GM12878 (cell line): ENCODE measurements around the gene FBLN1. TPM values are rescaled to one million over a fixed set of nuclear protein-coding genes. Genes with fewer than 3 reads are reported as not detected.

Experiments used
- ATAC-seq: fragments of 200-7000 bp; cut with Tn5 transposase; 3 replicates; pipeline ENCODE4 v1.9.1; 2020; ENCODE audit warnings: mild to moderate bottlenecking, moderate library complexity
- BruUV-seq: library from RNA; stranded (reverse); fragments of 400-500 nt; replicated peaks from 2 replicates; lab custom pipeline; 2021; lab: Mats Ljungman, UMichigan
- CTCF ChIA-PET: fragments of 300-600 bp; sonication (Branson Sonifier 250); formaldehyde crosslinking; extraction: SDS; loops from one replicate; lab custom pipeline; 2021; ENCODE audit warnings: inconsistent platforms; lab: Yijun Ruan, JAX
- POLR2A ChIA-PET: fragments of 350-600 bp; formaldehyde crosslinking; extraction: SDS; loops from one replicate; lab custom pipeline; 2021; ENCODE audit warnings: inconsistent platforms; lab: Charles Lee
- RAD21 ChIA-PET: fragments of 300-600 bp; sonication (Branson Sonifier 250); formaldehyde crosslinking; loops from one replicate; lab custom pipeline; 2023; ENCODE audit warnings: antibody characterized with exemption; ENCODE audit not compliant: unreplicated experiment; lab: Charles Lee
- SMC1A ChIA-PET: fragments of 300-600 bp; sonication (Branson Sonifier 250); formaldehyde crosslinking; loops from one replicate; lab custom pipeline; 2023; ENCODE audit not compliant: unreplicated experiment, uncharacterized antibody; lab: Charles Lee
- DNase-seq: peaks from one replicate; pipeline ENCODE4 v3.0.0-alpha.2; 2011; ENCODE audit warnings: low read depth, low spot score
- FAIRE-seq: peaks from 3 replicates; lab custom pipeline; 2011; peaks lifted over from hg19 to GRCh38; lab: Jason Lieb, UNC
- H2AFZ ChIP-seq: 2 replicates; pipeline ENCODE4 v1.6.0; 2011; ENCODE audit warnings: low read depth, low read length, control low read depth; ENCODE audit not compliant: control insufficient read depth
- H3K27ac ChIP-seq: 2 replicates; pipeline ENCODE4 v1.5.1; 2011; ENCODE audit warnings: control low read depth; ENCODE audit not compliant: control insufficient read depth, insufficient read depth
- H3K27me3 ChIP-seq, 2 experiments: replicated peaks in 1 of 2; 2 replicates each; pipeline versions ENCODE4 v1.6.0 to v1.6.1; 2011; ENCODE audit warnings: low read length in 1 of 2; ENCODE audit not compliant: control insufficient read depth in 2 of 2, insufficient read depth in 2 of 2
- H3K36me3 ChIP-seq, 2 experiments: 2 replicates each; pipeline ENCODE4 v1.5.1; 2011; ENCODE audit warnings: low read length in 1 of 2; ENCODE audit not compliant: control insufficient read depth in 2 of 2, insufficient read depth in 2 of 2
- H3K4me1 ChIP-seq: 2 replicates; pipeline ENCODE4 v1.6.1; 2011; ENCODE audit warnings: mild to moderate bottlenecking, low read length, moderate library complexity, mixed read lengths; ENCODE audit not compliant: control insufficient read depth, insufficient read depth
- H3K4me2 ChIP-seq: 2 replicates; pipeline ENCODE4 v1.6.0; 2011; ENCODE audit warnings: control low read depth; ENCODE audit not compliant: control insufficient read depth, insufficient read depth
- H3K4me3 ChIP-seq: fragments of 200-600 bp; sonication (generic); 2 replicates; pipeline ENCODE4 v1.5.1; 2016
- H3K79me2 ChIP-seq: 2 replicates; pipeline ENCODE4 v1.6.0; 2011; ENCODE audit warnings: low read length; ENCODE audit not compliant: control insufficient read depth, insufficient read depth
- H3K9ac ChIP-seq: 2 replicates; pipeline ENCODE4 v1.8.0; 2011; ENCODE audit warnings: low read length, control low read depth, mixed read lengths; ENCODE audit not compliant: control insufficient read depth, insufficient read depth
- H3K9me3 ChIP-seq: replicated peaks from 3 replicates; pipeline ENCODE4 v1.5.1; 2011; ENCODE audit warnings: mild to moderate bottlenecking, low read length; ENCODE audit not compliant: control insufficient read depth, insufficient read depth
- H4K20me1 ChIP-seq: 2 replicates; pipeline ENCODE4 v1.6.0; 2011; ENCODE audit not compliant: control insufficient read depth, insufficient read depth
- DPF2 ChIP-seq: fragments of 450-650 bp; IDR thresholded peaks from 2 replicates; pipeline ENCODE4 v1.6.1; 2017; ENCODE audit warnings: mild to moderate bottlenecking
- KAT2A ChIP-seq: conservative IDR thresholded peaks from 2 replicates; pipeline ENCODE4 v1.6.1; 2011; ENCODE audit warnings: low read depth, low read length; ENCODE audit not compliant: control insufficient read depth
- KLF5 ChIP-seq: fragments of 450-650 bp; IDR thresholded peaks from 2 replicates; pipeline ENCODE4 v1.6.1; 2014; ENCODE audit warnings: mild to moderate bottlenecking; ENCODE audit not compliant: partially characterized antibody
- MXI1 ChIP-seq: fragments of 150-350 bp; IDR thresholded peaks from 2 replicates; pipeline ENCODE4 v1.6.1; 2011; ENCODE audit warnings: low read depth, mild to moderate bottlenecking, inconsistent platforms, low read length, improper control_type of control experiment
- MYB ChIP-seq: fragments of 150-350 bp; IDR thresholded peaks from 2 replicates; pipeline ENCODE4 v1.6.1; 2014; ENCODE audit warnings: mild to moderate bottlenecking, low read depth, low read length, borderline replicate concordance
- NFXL1 ChIP-seq: fragments of 450-650 bp; IDR thresholded peaks from 2 replicates; pipeline ENCODE4 v1.6.1; 2017; ENCODE audit warnings: antibody characterized with exemption, mild to moderate bottlenecking, borderline replicate concordance
- NFYA ChIP-seq: IDR thresholded peaks from 2 replicates; pipeline ENCODE4 v1.6.1; 2011; ENCODE audit warnings: low read depth, mild to moderate bottlenecking, low read length, improper control_type of control experiment, borderline replicate concordance
- PAX5 ChIP-seq: IDR thresholded peaks from 2 replicates; pipeline ENCODE4 v1.6.1; 2011; ENCODE audit warnings: low read depth, low read length, borderline replicate concordance
- PAX8 ChIP-seq: fragments of 450-650 bp; IDR thresholded peaks from 2 replicates; pipeline ENCODE4 v1.6.1; 2017; ENCODE audit warnings: mild to moderate bottlenecking, moderate library complexity
- POLR2A ChIP-seq: IDR thresholded peaks from 2 replicates; pipeline ENCODE4 v1.6.1; 2011; ENCODE audit warnings: low read depth, mild to moderate bottlenecking, low read length
- RAD21 ChIP-seq: IDR thresholded peaks from 2 replicates; pipeline ENCODE4 v1.6.1; 2011; ENCODE audit warnings: mild to moderate bottlenecking, low read depth, low read length, moderate library complexity; ENCODE audit not compliant: insufficient read depth
- YBX1 ChIP-seq: fragments of 450-650 bp; IDR thresholded peaks from 2 replicates; pipeline ENCODE4 v1.6.1; 2016; ENCODE audit warnings: antibody characterized with exemption
- ZNF207 ChIP-seq: fragments of 450-650 bp; IDR thresholded peaks from 2 replicates; pipeline ENCODE4 v1.6.1; 2014; ENCODE audit warnings: antibody characterized with exemption, mild to moderate bottlenecking, borderline replicate concordance
- ZNF384 ChIP-seq: IDR thresholded peaks from 2 replicates; pipeline ENCODE4 v1.6.1; 2012; ENCODE audit warnings: low read depth, mild to moderate bottlenecking, low read length, improper control_type of control experiment, borderline replicate concordance
- WGBS: methylation state at CpG from one replicate; pipeline ENCODE4 v1.1.6; 2016; ENCODE audit warnings: low lambda C conversion rate; ENCODE audit not compliant: insufficient replicate concordance, insufficient coverage; ENCODE audit errors: missing lambda C conversion rate; 5-methylcytosine and 5-hydroxymethylcytosine counted together
- in situ Hi-C: fragments of 300-500 bp; cut with MboI; formaldehyde crosslinking; loops from 9 replicates; pipeline ENCODE4 v1.14.3; 2018; ENCODE audit warnings: mixed read lengths
- intact Hi-C: fragments of 100-400 bp; cut with micrococcal nuclease; formaldehyde crosslinking; loops from one replicate; pipeline ENCODE4 v1.14.2; 2022; ENCODE audit not compliant: unreplicated experiment
- polyA plus RNA-seq, 11 experiments: library from polyadenylated mRNA; depleted of rRNA in 4 of 11; unstranded in 6 of 11; stranded (reverse) in 5 of 11; fragments of >200 nt; fragmentation: Nextera tagmentation in 4 of 11; fragmentation: Illumina TruSeq in 1 of 11; extraction: Ambion mirVana in 4 of 11; extraction: Trizol in 1 of 11; gene quantifications; 1 replicate in 1 of 11; 2 replicates in 10 of 11; pipeline versions ENCODE4 v1.2.1 to v1.2.3, GENCODE V29; 2011 to 2016; ENCODE audit warnings: inconsistent platforms in 2 of 11, missing spikeins in 2 of 11, low read depth in 1 of 11
- total RNA-seq, 4 experiments: library from RNA; depleted of rRNA in 3 of 4; stranded (reverse); fragments of >200 nt in 3 of 4; fragmentation: Illumina TruSeq in 1 of 4; extraction: Trizol in 1 of 4; gene quantifications; 2 replicates each; pipeline versions ENCODE4 v1.2.1 to v1.2.3, GENCODE V29; 2013 to 2021
- TF ChIP-seq, protein P1 (sequence below): IDR thresholded peaks from 2 replicates; pipeline ENCODE4 v1.6.1; 2012; ENCODE audit warnings: low read depth, low read length, improper control_type of control experiment
- TF ChIP-seq, protein P2 (sequence below): fragments of 450-650 bp; IDR thresholded peaks from 2 replicates; pipeline ENCODE4 v1.6.1; 2017; ENCODE audit warnings: mild to moderate bottlenecking
- TF ChIP-seq, protein P3 (sequence below): IDR thresholded peaks from 2 replicates; pipeline ENCODE4 v1.6.1; 2012; ENCODE audit warnings: low read depth, low read length, improper control_type of control experiment

FBLN1 gene
- total and polyA plus RNA-seq, 10 of the 15 experiments (the other 5 are each of a cell fraction or from before 2014, with no cell fraction given) = 0.20 to 0.51 TPM; not detected in 8

DNA sequence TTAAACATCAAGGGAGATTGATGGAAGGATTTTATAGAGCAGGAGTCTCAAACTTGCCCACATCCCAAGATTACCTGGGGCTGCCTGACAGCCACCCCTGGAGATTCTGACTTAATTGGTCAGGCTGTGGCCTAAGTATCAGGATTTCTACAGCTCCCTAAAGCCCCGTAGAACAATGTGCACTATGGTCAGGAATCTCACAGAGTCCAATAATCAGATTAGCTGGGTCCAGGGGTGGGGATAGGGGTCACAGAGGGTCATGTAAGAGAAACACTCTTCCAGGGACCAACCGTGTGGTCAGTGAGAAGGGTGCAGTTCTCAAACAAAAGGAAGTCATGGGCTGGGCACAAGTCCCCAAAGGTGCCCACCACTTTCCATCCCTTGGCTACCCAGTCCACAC is 20.5 kb upstream of the FBLN1 start:
- ChIA-PET SMC1A (no interaction called here), RAD21 (interaction anchor here (0.6 kb wide), 1 partner anchor 479 kb away, joined by 3 read pairs; no protein-coding TSS in a partner anchor), CTCF (no interaction called here), POLR2A (no interaction called here)
- Histone ChIP-seq H3K27me3 (no peaks in the 10 kb centered on the region; a peak in 2 of 4 replicates), H3K9ac (no peak overlapping the region), H3K4me1 (no peaks in the 10 kb centered on the region), H3K79me2 (no peaks in the 10 kb centered on the region), H3K4me3 (no peak overlapping the region), H3K36me3 (no peaks in the 10 kb centered on the region), H3K4me2 (no peak overlapping the region), H2AFZ (no peak overlapping the region), H4K20me1 (no peaks in the 10 kb centered on the region), H3K27ac (no peak overlapping the region), H3K9me3 (no peaks in the 10 kb centered on the region; the same call in 2 of the 3 replicates)
- DNase-seq = no peak
- no peak for FAIRE-seq
- TF ChIP-seq DPF2 (no peak), MYB (no peak), POLR2A (no peak), NFYA (no peak), RAD21 (no peak), ZNF207 (no peak), PAX8 (no peak), PAX5 (no peak), KAT2A (no peak), NFXL1 (no peak), ZNF384 (no peak), YBX1 (no peak), KLF5 (no peak), MXI1 (no peak)
- TF ChIP-seq, protein P1, sequence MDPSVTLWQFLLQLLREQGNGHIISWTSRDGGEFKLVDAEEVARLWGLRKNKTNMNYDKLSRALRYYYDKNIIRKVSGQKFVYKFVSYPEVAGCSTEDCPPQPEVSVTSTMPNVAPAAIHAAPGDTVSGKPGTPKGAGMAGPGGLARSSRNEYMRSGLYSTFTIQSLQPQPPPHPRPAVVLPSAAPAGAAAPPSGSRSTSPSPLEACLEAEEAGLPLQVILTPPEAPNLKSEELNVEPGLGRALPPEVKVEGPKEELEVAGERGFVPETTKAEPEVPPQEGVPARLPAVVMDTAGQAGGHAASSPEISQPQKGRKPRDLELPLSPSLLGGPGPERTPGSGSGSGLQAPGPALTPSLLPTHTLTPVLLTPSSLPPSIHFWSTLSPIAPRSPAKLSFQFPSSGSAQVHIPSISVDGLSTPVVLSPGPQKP = no peak
- TF ChIP-seq, protein P2, sequence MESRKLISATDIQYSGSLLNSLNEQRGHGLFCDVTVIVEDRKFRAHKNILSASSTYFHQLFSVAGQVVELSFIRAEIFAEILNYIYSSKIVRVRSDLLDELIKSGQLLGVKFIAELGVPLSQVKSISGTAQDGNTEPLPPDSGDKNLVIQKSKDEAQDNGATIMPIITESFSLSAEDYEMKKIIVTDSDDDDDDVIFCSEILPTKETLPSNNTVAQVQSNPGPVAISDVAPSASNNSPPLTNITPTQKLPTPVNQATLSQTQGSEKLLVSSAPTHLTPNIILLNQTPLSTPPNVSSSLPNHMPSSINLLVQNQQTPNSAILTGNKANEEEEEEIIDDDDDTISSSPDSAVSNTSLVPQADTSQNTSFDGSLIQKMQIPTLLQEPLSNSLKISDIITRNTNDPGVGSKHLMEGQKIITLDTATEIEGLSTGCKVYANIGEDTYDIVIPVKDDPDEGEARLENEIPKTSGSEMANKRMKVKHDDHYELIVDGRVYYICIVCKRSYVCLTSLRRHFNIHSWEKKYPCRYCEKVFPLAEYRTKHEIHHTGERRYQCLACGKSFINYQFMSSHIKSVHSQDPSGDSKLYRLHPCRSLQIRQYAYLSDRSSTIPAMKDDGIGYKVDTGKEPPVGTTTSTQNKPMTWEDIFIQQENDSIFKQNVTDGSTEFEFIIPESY = no peak
- TF ChIP-seq, protein P3, sequence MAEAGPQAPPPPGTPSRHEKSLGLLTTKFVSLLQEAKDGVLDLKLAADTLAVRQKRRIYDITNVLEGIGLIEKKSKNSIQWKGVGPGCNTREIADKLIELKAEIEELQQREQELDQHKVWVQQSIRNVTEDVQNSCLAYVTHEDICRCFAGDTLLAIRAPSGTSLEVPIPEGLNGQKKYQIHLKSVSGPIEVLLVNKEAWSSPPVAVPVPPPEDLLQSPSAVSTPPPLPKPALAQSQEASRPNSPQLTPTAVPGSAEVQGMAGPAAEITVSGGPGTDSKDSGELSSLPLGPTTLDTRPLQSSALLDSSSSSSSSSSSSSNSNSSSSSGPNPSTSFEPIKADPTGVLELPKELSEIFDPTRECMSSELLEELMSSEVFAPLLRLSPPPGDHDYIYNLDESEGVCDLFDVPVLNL = no peak
- intact Hi-C loops = no loop called here
- in situ Hi-C loops = no loop called here
- ATAC-seq = no peak
- BruUV-seq = no TSS peak
- WGBS = 0% methylated on average over 2 of the region's 2 CpGs
